ENCODE results near the gene RETN. TPM values are rescaled to one million over a fixed set of nuclear protein-coding genes. Genes with fewer than 3 reads are reported as not detected.

Gene RETN
- total and polyA plus RNA-seq, 2 experiments from 2014 or later = not detected

DNA sequence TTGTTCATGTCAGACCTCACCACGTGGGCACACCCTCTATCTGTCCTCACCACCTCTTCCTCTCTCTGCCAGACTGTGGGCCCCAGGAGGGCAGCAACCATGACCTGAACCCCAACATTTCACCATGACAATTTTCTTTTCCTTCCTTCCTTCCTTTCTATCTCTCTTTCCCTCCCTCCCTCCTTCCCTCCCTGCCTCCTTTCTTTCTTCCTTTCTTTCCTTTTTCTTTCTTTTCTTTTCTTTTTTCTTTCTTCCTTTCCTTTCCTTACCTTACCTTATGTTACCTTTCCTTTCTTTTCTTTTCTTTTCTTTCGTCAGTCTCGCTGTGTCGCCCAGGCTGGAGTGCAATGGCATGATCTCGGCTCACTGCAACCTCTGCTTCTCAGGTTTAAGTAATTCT lies 41.8 kb downstream of the RETN start:
- TF ChIP-seq EZH2 (IDR thresholded peaks at IDR 0.05; ENCODE audit: insufficient read depth, poor library complexity, severe bottlenecking) = no peak
- TF ChIP-seq EZH2phosphoT487 (IDR thresholded peaks at IDR 0.05; ENCODE audit: insufficient read depth, low read depth) = no peak
- no peak overlapping the region for H2AFZ ChIP-seq
- H4K20me1 ChIP-seq (ENCODE audit: insufficient read depth) = no peaks in the 10 kb centered on the region
- no peaks in the 10 kb centered on the region for H3F3A ChIP-seq (ENCODE audit: insufficient read depth)
- H3K4me2 ChIP-seq (ENCODE audit: unreplicated experiment) = no peak overlapping the region
- 65% methylated on average over 5 of the region's 5 CpGs for WGBS, 2 experiments (ENCODE audit: low coverage in 1 of 2, low lambda C conversion rate in 2 of 2, missing lambda C conversion rate in 2 of 2)
- no peak overlapping the region for H3K27ac ChIP-seq
- H3K79me2 ChIP-seq (ENCODE audit: insufficient read depth) = no peaks in the 10 kb centered on the region
- no peaks in the 10 kb centered on the region for H3K4me1 ChIP-seq (ENCODE audit: insufficient read depth)
- no peak for DNase-seq
- in situ Hi-C loops (cut with MboI) = no loop called here
- no peaks in the 10 kb centered on the region for H3K9me3 ChIP-seq (ENCODE audit: low read depth)
- H3K9me2 ChIP-seq (ENCODE audit: insufficient read depth) = no peaks in the 10 kb centered on the region
- no peak overlapping the region for H3K4me3 ChIP-seq
- H3K27me3 ChIP-seq (replicated peaks; ENCODE audit: insufficient read depth) = no peaks in the 10 kb centered on the region; the same call in 1 of the 2 replicates
- H3K9ac ChIP-seq = no peak overlapping the region
- H3K36me3 ChIP-seq (ENCODE audit: low read depth) = no peaks in the 10 kb centered on the region

DNA sequence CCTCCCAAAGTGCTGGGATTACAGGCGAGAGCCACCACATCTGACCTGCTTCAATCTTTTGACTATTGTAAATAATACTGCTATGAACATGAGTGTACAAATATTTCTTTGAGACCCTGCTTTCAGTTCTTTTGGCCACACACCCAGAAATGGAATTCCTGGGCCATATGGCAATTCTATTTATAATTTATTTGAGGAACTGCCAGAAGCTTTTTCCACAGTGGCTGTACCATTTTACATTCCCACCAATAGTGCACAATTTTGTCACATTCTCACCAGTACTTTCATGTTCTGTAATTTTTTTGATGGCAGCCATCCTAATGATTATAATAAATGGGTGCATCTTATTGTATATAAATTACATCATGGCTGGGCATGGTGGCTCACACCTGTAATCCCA lies 46.8 kb downstream of the RETN start:
- no peaks in the 10 kb centered on the region for H3K36me3 ChIP-seq (ENCODE audit: low read depth)
- H4K20me1 ChIP-seq (ENCODE audit: insufficient read depth) = no peaks in the 10 kb centered on the region
- no peaks in the 10 kb centered on the region for H3K4me1 ChIP-seq (ENCODE audit: insufficient read depth)
- no peaks in the 10 kb centered on the region for H3K9me2 ChIP-seq (ENCODE audit: insufficient read depth)
- H3K9ac ChIP-seq = no peak overlapping the region
- H3K27ac ChIP-seq = no peak overlapping the region
- no peak overlapping the region for H3K4me3 ChIP-seq
- H3K9me3 ChIP-seq (ENCODE audit: low read depth) = no peaks in the 10 kb centered on the region
- in situ Hi-C loops (cut with MboI) = no loop called here
- TF ChIP-seq EZH2 (IDR thresholded peaks at IDR 0.05; ENCODE audit: insufficient read depth, poor library complexity, severe bottlenecking) = no peak
- H3K27me3 ChIP-seq (replicated peaks; ENCODE audit: insufficient read depth) = no peaks in the 10 kb centered on the region; the same call in 1 of the 2 replicates
- no peaks in the 10 kb centered on the region for H3F3A ChIP-seq (ENCODE audit: insufficient read depth)
- no peak overlapping the region for H3K4me2 ChIP-seq (ENCODE audit: unreplicated experiment)
- WGBS, 2 experiments (ENCODE audit: low coverage in 1 of 2, low lambda C conversion rate in 2 of 2, missing lambda C conversion rate in 2 of 2) = 18 to 33% methylated on average over 1 of the region's 1 CpG
- no peak for DNase-seq
- no peaks in the 10 kb centered on the region for H3K79me2 ChIP-seq (ENCODE audit: insufficient read depth)
- H2AFZ ChIP-seq = no peak overlapping the region

DNA sequence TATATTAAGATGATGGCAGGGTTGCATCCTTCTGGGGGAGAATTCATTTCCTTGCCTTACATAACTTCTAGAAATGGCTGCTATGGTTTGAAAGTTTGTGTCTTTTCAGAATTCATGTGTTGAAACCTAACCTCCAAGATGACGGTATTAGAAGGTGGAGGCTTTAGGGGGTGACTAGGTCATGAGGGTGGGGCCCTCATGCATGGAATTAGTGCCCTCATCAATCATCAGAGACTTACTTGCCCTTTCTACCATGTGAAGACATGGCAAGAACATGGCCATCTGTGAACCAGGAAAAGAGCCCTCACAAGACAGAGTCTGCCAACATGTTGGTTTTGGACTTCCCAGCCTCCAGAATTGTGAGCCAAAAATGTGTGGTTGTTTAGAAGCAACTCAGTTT lies 47.9 kb downstream of the RETN start:
- Histone ChIP-seq H3K27me3 (replicated peaks; ENCODE audit: insufficient read depth) (no peaks in the 10 kb centered on the region; the same call in 1 of the 2 replicates), H3K9me3 (ENCODE audit: low read depth) (no peaks in the 10 kb centered on the region), H3K4me3 (no peak overlapping the region), H3K9ac (no peak overlapping the region), H2AFZ (no peak overlapping the region), H3K27ac (no peak overlapping the region), H3F3A (ENCODE audit: insufficient read depth) (no peaks in the 10 kb centered on the region), H4K20me1 (ENCODE audit: insufficient read depth) (no peaks in the 10 kb centered on the region), H3K4me2 (ENCODE audit: unreplicated experiment) (no peak overlapping the region), H3K9me2 (ENCODE audit: insufficient read depth) (no peaks in the 10 kb centered on the region), H3K79me2 (ENCODE audit: insufficient read depth) (no peaks in the 10 kb centered on the region), H3K4me1 (ENCODE audit: insufficient read depth) (no peaks in the 10 kb centered on the region), H3K36me3 (ENCODE audit: low read depth) (no peaks in the 10 kb centered on the region)
- no peak for TF ChIP-seq EZH2 (IDR thresholded peaks at IDR 0.05; ENCODE audit: insufficient read depth, poor library complexity, severe bottlenecking)
- no peak for TF ChIP-seq EZH2phosphoT487 (IDR thresholded peaks at IDR 0.05; ENCODE audit: insufficient read depth, low read depth)
- DNase-seq = no peak
- WGBS, 2 experiments (ENCODE audit: low coverage in 1 of 2, low lambda C conversion rate in 2 of 2, missing lambda C conversion rate in 2 of 2) = 32 to 55% methylated on average over 1 of the region's 1 CpG
- in situ Hi-C loops (cut with MboI) = no loop called here

DNA sequence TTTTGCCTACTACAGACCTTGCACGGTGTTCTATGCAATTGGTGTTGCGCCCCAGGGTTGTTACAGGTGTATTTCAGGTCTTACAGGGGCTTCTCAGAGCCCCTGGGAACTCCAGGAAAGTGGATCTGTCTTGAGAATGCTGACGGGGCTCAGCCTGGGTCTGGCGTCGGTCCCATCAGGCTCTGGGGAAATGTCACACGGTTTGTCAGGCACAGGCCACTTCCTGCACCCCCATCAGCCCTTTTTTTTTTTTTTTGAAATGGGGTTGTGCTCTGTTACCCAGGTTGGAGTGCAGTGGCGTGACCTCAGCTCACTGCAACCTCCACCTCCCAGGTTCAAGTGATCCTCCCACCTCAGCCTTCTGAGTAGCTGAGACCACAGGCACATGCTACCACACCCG lies 49.8 kb downstream of the RETN start:
- Histone ChIP-seq H3K36me3 (ENCODE audit: low read depth) (no peaks in the 10 kb centered on the region), H3K27ac (no peak overlapping the region), H3K9ac (no peak overlapping the region), H2AFZ (no peak overlapping the region), H3K79me2 (ENCODE audit: insufficient read depth) (no peaks in the 10 kb centered on the region), H3K4me2 (ENCODE audit: unreplicated experiment) (no peak overlapping the region), H4K20me1 (ENCODE audit: insufficient read depth) (no peaks in the 10 kb centered on the region), H3K4me1 (ENCODE audit: insufficient read depth) (no peaks in the 10 kb centered on the region), H3K4me3 (no peak overlapping the region), H3K9me2 (ENCODE audit: insufficient read depth) (no peaks in the 10 kb centered on the region), H3K27me3 (replicated peaks; ENCODE audit: insufficient read depth) (no peaks in the 10 kb centered on the region; the same call in 1 of the 2 replicates), H3F3A (ENCODE audit: insufficient read depth) (no peaks in the 10 kb centered on the region), H3K9me3 (ENCODE audit: low read depth) (no peaks in the 10 kb centered on the region)
- in situ Hi-C loops (cut with MboI) = no loop called here
- DNase-seq = no peak
- WGBS, 2 experiments (ENCODE audit: low coverage in 1 of 2, low lambda C conversion rate in 2 of 2, missing lambda C conversion rate in 2 of 2) = 19% methylated on average over 8 of the region's 8 CpGs
- no peak for TF ChIP-seq EZH2 (IDR thresholded peaks at IDR 0.05; ENCODE audit: insufficient read depth, poor library complexity, severe bottlenecking)
- no peak for TF ChIP-seq EZH2phosphoT487 (IDR thresholded peaks at IDR 0.05; ENCODE audit: insufficient read depth, low read depth)

Other genes with a start within 250 kb of the RETN start
- gene PEX11G, start 180.0 kb upstream of the RETN start, total RNA-seq (2014; rRNA removed; shearing (Covaris generic)) = 4.0 and 5.2 TPM in 2 replicates
- gene PEX11G, start 180.0 kb upstream of the RETN start, polyA plus RNA-seq (2016; fragmentation: Nextera tagmentation; extraction: Ambion mirVana) = 6.0 and 6.2 TPM in 2 replicates
- 51.1 and 56.3 TPM in 2 replicates for gene ZNF358, start 152.9 kb upstream of the RETN start, total RNA-seq (2014; rRNA removed; shearing (Covaris generic))
- 11.4 and 12.0 TPM in 2 replicates for gene ZNF358, start 152.9 kb upstream of the RETN start, polyA plus RNA-seq (2016; fragmentation: Nextera tagmentation; extraction: Ambion mirVana)
- gene MCOLN1, start 146.4 kb upstream of the RETN start, total RNA-seq (2014; rRNA removed; shearing (Covaris generic)) = 4.9 and 5.9 TPM in 2 replicates
- 28.6 TPM in 2 replicates for gene MCOLN1, start 146.4 kb upstream of the RETN start, polyA plus RNA-seq (2016; fragmentation: Nextera tagmentation; extraction: Ambion mirVana)
- gene PNPLA6, start 133.3 kb upstream of the RETN start, total RNA-seq (2014; rRNA removed; shearing (Covaris generic)) = 86.6 and 116 TPM in 2 replicates
- gene PNPLA6, start 133.3 kb upstream of the RETN start, polyA plus RNA-seq (2016; fragmentation: Nextera tagmentation; extraction: Ambion mirVana) = 65.0 and 67.2 TPM in 2 replicates
- gene CAMSAP3, start 73.2 kb upstream of the RETN start, total RNA-seq (2014; rRNA removed; shearing (Covaris generic)) = not detected in 2 replicates
- not detected in 2 replicates for gene CAMSAP3, start 73.2 kb upstream of the RETN start, polyA plus RNA-seq (2016; fragmentation: Nextera tagmentation; extraction: Ambion mirVana)
- gene XAB2, start 39.5 kb upstream of the RETN start, total RNA-seq (2014; rRNA removed; shearing (Covaris generic)) = 30.7 and 33.0 TPM in 2 replicates
- gene XAB2, start 39.5 kb upstream of the RETN start, polyA plus RNA-seq (2016; fragmentation: Nextera tagmentation; extraction: Ambion mirVana) = 12.2 and 12.5 TPM in 2 replicates
- 7.6 and 13.5 TPM in 2 replicates for gene PET100, start 39.3 kb upstream of the RETN start, total RNA-seq (2014; rRNA removed; shearing (Covaris generic))
- 189 and 199 TPM in 2 replicates for gene PET100, start 39.3 kb upstream of the RETN start, polyA plus RNA-seq (2016; fragmentation: Nextera tagmentation; extraction: Ambion mirVana)
- gene PCP2, start 35.3 kb upstream of the RETN start, total RNA-seq (2014; rRNA removed; shearing (Covaris generic)) = not detected in 2 replicates
- not detected in 2 replicates for gene PCP2, start 35.3 kb upstream of the RETN start, polyA plus RNA-seq (2016; fragmentation: Nextera tagmentation; extraction: Ambion mirVana)
- 1.8 TPM in 1 of 2 replicates, not detected in the other for gene STXBP2, start 31.9 kb upstream of the RETN start, total RNA-seq (2014; rRNA removed; shearing (Covaris generic))
- 1.4 and 2.0 TPM in 2 replicates for gene STXBP2, start 31.9 kb upstream of the RETN start, polyA plus RNA-seq (2016; fragmentation: Nextera tagmentation; extraction: Ambion mirVana)
- gene MCEMP1, start 8.0 kb downstream of the RETN start, total RNA-seq (2014; rRNA removed; shearing (Covaris generic)) = not detected in 2 replicates
- gene MCEMP1, start 8.0 kb downstream of the RETN start, polyA plus RNA-seq (2016; fragmentation: Nextera tagmentation; extraction: Ambion mirVana) = not detected in 2 replicates
- gene TRAPPC5, start 11.8 kb downstream of the RETN start, total RNA-seq (2014; rRNA removed; shearing (Covaris generic)) = 68.1 and 134 TPM in 2 replicates
- gene TRAPPC5, start 11.8 kb downstream of the RETN start, polyA plus RNA-seq (2016; fragmentation: Nextera tagmentation; extraction: Ambion mirVana) = 203 and 207 TPM in 2 replicates
- not detected in 2 replicates for gene FCER2, start 33.1 kb downstream of the RETN start, total RNA-seq (2014; rRNA removed; shearing (Covaris generic))
- gene FCER2, start 33.1 kb downstream of the RETN start, polyA plus RNA-seq (2016; fragmentation: Nextera tagmentation; extraction: Ambion mirVana) = 0.33 TPM in 1 of 2 replicates, not detected in the other
- not detected in 2 replicates for gene CLEC4G, start 63.1 kb downstream of the RETN start, total RNA-seq (2014; rRNA removed; shearing (Covaris generic))
- gene CLEC4G, start 63.1 kb downstream of the RETN start, polyA plus RNA-seq (2016; fragmentation: Nextera tagmentation; extraction: Ambion mirVana) = not detected in 2 replicates
- not detected in 2 replicates for gene CD209, start 78.5 kb downstream of the RETN start, total RNA-seq (2014; rRNA removed; shearing (Covaris generic))
- gene CD209, start 78.5 kb downstream of the RETN start, polyA plus RNA-seq (2016; fragmentation: Nextera tagmentation; extraction: Ambion mirVana) = not detected in 2 replicates
- not detected in 2 replicates for gene CLEC4M, start 94.2 kb downstream of the RETN start, total RNA-seq (2014; rRNA removed; shearing (Covaris generic))
- gene CLEC4M, start 94.2 kb downstream of the RETN start, polyA plus RNA-seq (2016; fragmentation: Nextera tagmentation; extraction: Ambion mirVana) = not detected in 2 replicates
- gene EVI5L, start 161.2 kb downstream of the RETN start, total RNA-seq (2014; rRNA removed; shearing (Covaris generic)) = 24.3 and 26.8 TPM in 2 replicates
- gene EVI5L, start 161.2 kb downstream of the RETN start, polyA plus RNA-seq (2016; fragmentation: Nextera tagmentation; extraction: Ambion mirVana) = 6.9 and 8.4 TPM in 2 replicates
- not detected in 2 replicates for gene PRR36, start 205.3 kb downstream of the RETN start, total RNA-seq (2014; rRNA removed; shearing (Covaris generic))
- 0.10 TPM in 1 of 2 replicates, not detected in the other for gene PRR36, start 205.3 kb downstream of the RETN start, polyA plus RNA-seq (2016; fragmentation: Nextera tagmentation; extraction: Ambion mirVana)
- gene LRRC8E, start 219.5 kb downstream of the RETN start, total RNA-seq (2014; rRNA removed; shearing (Covaris generic)) = 3.5 and 3.6 TPM in 2 replicates
- 3.7 and 4.0 TPM in 2 replicates for gene LRRC8E, start 219.5 kb downstream of the RETN start, polyA plus RNA-seq (2016; fragmentation: Nextera tagmentation; extraction: Ambion mirVana)
- gene MAP2K7, start 234.8 kb downstream of the RETN start, total RNA-seq (2014; rRNA removed; shearing (Covaris generic)) = 9.7 and 14.8 TPM in 2 replicates
- gene MAP2K7, start 234.8 kb downstream of the RETN start, polyA plus RNA-seq (2016; fragmentation: Nextera tagmentation; extraction: Ambion mirVana) = 4.6 and 4.8 TPM in 2 replicates
- 9.0 TPM in 1 of 2 replicates, not detected in the other for gene TGFBR3L, start 245.8 kb downstream of the RETN start, total RNA-seq (2014; rRNA removed; shearing (Covaris generic))
- 24.3 and 30.6 TPM in 2 replicates for gene TGFBR3L, start 245.8 kb downstream of the RETN start, polyA plus RNA-seq (2016; fragmentation: Nextera tagmentation; extraction: Ambion mirVana)